GM12865 (cell line): ENCODE data around the gene SAMD10.

ENCODE experiments used
- DNase-seq: peaks from one replicate; pipeline ENCODE4 v3.0.0; 2010; ENCODE audit warnings: low read depth
- H3K4me3 ChIP-seq: 2 replicates; pipeline ENCODE4 v1.5.1; 2011; ENCODE audit warnings: mild to moderate bottlenecking, low read depth, low read length, control low read depth
- TF ChIP-seq, protein P1 (sequence below): IDR thresholded peaks from 2 replicates; pipeline ENCODE4 v1.5.1; 2011; ENCODE audit warnings: low read length, control low read depth, low read depth, inconsistent platforms; ENCODE audit not compliant: insufficient read depth; ENCODE audit errors: missing control alignments

Gene SAMD10

DNA sequence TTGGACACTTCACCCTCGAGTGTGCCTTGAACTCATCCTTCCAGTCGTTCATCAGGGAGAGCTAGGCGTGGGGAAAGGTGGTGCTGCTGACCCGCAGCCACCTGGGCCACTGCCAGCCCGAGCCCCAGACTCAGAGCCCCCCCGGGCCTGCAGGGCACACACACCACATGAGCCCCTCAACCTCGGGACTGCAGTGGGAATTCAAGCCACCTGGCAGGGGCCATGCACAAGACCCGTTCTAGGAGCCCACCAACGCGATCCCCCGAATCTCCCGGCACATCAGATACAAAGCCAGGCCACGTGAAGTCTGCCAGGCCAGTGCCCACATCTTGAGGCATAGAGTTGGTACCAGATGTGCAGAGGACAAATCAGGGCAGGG is 12.5 kb downstream of the SAMD10 start:
- TF ChIP-seq, protein P1, sequence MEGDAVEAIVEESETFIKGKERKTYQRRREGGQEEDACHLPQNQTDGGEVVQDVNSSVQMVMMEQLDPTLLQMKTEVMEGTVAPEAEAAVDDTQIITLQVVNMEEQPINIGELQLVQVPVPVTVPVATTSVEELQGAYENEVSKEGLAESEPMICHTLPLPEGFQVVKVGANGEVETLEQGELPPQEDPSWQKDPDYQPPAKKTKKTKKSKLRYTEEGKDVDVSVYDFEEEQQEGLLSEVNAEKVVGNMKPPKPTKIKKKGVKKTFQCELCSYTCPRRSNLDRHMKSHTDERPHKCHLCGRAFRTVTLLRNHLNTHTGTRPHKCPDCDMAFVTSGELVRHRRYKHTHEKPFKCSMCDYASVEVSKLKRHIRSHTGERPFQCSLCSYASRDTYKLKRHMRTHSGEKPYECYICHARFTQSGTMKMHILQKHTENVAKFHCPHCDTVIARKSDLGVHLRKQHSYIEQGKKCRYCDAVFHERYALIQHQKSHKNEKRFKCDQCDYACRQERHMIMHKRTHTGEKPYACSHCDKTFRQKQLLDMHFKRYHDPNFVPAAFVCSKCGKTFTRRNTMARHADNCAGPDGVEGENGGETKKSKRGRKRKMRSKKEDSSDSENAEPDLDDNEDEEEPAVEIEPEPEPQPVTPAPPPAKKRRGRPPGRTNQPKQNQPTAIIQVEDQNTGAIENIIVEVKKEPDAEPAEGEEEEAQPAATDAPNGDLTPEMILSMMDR = no peak
- H3K4me3 ChIP-seq = no peak overlapping the region
- no peak for DNase-seq

DNA sequence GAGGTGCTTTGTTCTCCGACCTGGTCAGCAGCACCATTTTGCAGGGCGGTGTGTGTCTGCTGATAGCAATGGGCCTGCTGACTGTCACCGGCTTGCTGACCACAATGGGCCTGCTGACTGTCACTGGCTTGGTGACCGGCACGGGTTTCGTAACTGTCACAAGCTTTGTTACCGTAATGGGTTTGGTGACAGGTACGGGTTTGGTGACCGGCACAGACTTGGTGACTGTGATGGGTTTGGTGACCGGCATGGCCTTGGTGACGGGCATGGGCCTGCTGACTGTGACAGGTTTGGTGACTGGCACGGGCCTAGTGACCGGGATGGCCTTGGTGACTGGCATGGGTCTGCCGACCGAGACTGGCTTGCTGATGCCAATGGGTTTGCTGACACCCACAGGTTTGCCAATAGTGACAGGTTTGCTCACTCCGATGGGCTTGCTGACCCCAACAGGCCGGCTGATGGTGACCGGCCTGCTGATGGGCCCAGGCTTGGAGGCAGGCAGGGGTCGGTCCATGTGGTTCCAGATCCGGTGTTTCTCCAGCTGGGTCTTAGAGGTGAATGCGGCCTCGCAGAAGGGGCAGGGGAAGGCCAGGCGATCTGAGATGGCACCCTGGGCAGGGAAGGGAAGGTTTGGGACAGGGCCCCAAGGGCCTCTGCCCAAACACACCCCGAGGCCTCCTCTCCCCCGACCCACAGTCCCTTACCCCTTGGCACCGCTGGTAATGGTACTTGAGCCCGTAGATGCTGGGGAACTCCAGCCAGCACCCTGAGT is 13.1 kb downstream of the SAMD10 start:
- H3K4me3 ChIP-seq = no peak overlapping the region
- TF ChIP-seq, protein P1 = no peak
- no peak for DNase-seq

DNA sequence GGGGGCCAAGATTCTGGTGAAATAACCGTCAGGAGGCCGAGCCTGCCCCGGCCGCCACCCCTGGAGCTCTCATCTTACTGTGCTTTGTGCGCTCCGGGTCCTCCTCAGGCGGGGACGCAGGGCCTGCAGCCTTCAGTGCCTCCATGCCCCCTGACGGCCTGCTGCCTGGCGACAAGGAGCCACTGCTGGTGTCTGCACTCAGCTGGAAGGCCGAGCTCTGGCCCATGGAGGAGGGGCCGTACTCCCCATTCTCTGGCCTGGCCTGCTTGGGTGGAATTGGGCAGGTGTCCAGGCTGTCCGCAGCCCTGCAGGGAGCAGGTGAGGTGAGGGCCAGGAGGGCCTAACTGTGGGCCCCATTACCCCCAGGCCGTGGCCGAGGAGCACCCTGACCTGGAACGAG is 15.0 kb downstream of the SAMD10 start:
- no peak overlapping the region for H3K4me3 ChIP-seq
- TF ChIP-seq, protein P1 = no peak
- DNase-seq = no peak

DNA sequence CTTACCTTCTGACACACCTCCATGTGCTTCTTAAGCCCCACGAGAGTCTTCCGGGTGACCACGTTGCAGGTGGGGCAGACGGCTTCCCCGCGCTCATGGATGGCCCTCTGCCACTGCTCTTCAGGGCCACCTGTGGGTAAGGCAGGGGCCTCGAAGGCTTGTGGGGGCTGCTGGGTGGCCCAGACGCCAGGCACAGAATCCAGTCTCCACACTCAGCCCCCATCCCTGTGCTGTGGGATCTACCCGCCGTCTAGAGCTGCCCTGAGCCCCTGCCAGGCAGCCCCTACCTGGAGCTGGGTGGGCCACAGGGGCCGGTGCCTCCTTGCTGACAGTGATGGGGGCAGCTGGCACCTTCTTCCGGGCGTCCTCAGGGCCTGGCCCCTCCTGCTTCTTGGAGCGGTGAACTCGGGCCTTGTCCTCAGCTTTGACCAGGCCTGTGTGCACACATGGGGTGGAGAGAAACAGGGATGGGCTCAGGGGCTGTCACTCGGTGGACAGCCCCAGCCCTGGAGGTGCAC is 15.6 kb downstream of the SAMD10 start:
- DNase-seq = no peak
- TF ChIP-seq, protein P1 = no peak
- no peak overlapping the region for H3K4me3 ChIP-seq

DNA sequence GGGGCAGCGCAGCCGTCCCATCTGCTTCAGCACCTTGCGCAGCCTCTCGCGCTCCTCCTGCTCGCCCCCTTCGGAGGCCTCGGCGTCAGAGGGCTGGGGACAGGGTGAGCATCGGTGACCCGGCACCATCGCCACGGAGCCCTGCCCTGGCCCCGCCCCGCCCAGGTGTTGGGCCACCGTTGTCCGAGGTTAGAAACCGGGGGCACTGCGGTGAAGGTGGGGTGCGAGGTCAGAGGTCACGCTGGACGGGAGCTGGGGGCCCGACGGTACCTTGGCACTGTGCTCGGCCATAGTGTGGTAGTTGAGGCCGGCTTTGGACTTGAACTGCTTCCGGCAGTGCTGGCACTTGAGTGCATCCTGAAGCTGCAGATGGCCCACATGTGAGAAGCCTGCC is 16.1 kb downstream of the SAMD10 start:
- no peak for DNase-seq
- TF ChIP-seq, protein P1 = no peak

DNA sequence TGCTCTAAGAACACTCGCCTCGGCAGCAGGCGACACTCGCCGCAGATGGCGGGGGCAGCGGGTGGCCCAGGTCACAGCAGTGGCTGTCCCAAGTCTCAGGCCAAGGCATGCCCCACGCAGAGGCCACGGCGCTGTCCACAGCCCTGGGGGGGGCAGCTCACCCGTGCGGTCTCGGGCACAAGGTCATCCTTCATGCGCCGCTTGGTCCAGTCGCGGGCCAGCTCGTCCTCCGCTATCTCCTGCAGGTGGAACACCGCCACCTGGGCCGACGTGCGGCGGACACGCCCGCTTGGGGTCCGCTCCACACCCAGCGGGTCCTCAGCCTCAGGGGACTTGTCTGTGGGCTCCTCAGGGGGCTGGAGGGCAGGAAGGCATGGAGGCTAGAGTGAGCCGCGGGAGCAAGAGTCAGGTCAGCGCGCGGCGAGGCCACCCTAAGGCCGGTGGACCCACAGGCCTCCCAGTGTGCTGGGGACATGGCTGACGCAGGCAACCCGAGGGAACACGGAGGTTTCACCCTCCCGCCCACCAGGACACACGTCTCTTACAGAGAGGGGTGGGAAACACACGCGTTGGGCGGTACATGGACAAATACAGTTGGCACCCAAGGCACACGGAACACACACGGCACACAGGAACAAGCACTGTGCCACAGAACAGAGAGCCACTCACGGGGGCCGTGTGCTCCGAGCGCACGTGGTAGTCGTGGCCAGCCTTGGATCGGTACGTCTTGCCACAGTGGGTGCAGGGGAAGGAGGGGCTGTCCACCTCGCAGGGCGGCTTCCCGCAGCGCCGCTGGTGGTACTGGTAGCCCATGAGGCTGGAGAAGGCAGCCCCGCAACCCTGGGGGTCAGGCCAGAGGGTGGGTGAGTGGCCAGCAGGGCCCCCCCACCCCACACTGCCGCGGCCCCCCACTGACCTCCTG is 16.8 kb downstream of the SAMD10 start:
- no peak overlapping the region for H3K4me3 ChIP-seq
- TF ChIP-seq, protein P1 = no peak
- no peak for DNase-seq

More for the DNA sequence above, 16.1 kb downstream of the SAMD10 start:
- no peak overlapping the region for H3K4me3 ChIP-seq
